GM10266 (cell line): Measurements from ENCODE around the gene HTR7.

Source experiments
- DNase-seq: peaks from one replicate; pipeline ENCODE4 v3.0.0; 2012; ENCODE audit errors: extremely low spot score
- TF ChIP-seq, protein P1 (sequence below): IDR thresholded peaks from 2 replicates; pipeline ENCODE4 v1.5.1; 2012; ENCODE audit warnings: mild to moderate bottlenecking, low read depth; ENCODE audit not compliant: control insufficient read depth, insufficient read depth; ENCODE audit errors: missing control alignments

HTR7 gene

DNA sequence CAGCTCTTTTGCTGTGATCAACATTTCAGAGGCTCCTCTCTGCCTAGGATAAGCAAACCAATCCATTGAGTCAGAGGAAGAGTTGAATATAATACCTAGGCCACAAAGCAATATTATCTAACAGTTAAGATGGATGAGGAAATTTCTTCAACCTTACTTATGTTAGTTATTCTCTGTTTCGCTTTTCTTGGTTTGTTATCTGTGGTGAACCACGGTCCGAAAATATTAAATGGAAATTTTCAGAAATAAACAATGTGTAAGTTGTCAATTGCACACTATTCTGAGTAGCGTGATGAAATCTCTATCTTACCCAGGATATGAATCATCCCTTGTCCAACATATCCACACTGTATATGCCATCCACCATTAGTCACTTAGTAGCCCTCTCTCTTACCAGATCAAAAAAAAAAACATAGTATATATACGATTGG, 1.5 kb upstream of the HTR7 start:
- DNase-seq = no peak
- TF ChIP-seq, protein P1, sequence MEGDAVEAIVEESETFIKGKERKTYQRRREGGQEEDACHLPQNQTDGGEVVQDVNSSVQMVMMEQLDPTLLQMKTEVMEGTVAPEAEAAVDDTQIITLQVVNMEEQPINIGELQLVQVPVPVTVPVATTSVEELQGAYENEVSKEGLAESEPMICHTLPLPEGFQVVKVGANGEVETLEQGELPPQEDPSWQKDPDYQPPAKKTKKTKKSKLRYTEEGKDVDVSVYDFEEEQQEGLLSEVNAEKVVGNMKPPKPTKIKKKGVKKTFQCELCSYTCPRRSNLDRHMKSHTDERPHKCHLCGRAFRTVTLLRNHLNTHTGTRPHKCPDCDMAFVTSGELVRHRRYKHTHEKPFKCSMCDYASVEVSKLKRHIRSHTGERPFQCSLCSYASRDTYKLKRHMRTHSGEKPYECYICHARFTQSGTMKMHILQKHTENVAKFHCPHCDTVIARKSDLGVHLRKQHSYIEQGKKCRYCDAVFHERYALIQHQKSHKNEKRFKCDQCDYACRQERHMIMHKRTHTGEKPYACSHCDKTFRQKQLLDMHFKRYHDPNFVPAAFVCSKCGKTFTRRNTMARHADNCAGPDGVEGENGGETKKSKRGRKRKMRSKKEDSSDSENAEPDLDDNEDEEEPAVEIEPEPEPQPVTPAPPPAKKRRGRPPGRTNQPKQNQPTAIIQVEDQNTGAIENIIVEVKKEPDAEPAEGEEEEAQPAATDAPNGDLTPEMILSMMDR = no peak

DNA sequence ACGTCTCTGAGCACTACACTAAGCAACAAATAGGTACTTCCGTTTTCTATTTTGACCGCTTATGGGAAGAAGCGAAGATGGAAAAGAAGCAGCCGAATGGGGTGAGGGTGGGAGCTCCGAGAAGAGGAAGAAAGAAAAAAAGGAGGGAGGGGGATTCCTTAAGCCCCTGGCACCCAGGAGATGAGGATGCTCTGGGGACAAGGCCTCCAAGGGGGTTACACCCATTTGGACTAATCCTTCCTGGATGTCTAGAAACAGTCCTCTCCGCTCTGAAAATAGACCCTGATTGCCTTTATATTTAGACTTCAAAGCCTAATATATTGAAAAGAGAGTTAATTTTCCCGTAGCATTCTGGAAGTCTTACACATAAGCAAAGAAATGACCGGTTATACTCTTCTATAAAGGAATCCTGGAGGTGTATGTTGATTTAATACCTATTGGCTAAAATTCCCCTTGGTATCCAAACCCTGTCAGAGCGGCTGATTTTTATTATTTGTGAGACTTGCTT, 676 bp upstream of the HTR7 start:
- TF ChIP-seq, protein P1 = no peak
- peak; percentile 21 for DNase-seq

DNA sequence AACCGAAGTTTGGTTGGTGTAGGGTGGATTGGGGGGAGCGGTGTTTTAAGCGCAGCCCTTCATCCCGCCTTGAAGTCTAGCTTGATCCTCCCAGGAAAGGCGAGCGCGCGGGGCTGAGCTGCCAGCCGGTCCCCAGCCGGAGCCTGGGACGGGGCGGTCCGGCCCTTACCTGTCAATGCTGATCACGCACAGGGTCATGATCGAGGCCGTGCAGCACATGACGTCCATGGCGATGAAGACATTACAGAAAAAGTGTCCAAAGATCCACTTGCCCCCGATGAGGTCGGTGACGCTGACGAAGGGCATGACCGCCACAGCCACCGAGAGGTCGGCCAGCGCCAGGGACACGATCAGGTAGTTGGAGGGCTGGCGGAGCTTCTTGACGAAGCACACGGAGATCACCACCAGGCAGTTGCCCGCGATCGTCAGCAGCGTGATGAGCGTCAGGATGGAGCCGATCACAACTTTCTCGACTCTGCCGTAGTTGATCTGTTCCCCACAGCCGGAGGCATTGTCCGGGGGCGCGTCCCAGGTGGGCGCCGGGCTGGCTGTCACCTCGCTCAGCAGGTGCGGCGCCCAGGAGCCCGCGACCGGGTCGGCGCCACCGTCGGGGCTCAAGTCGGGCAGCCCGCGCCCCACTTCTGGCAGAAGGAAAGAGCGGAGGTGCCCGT, 740 bp downstream of the HTR7 start:
- no peak for DNase-seq
- TF ChIP-seq, protein P1 = no peak

- no peak for DNase-seq
- TF ChIP-seq, protein P1 = no peak
These were observed 1.6 kb downstream of the HTR7 start for GRCh38 chr10:90856261-90856660.

DNA sequence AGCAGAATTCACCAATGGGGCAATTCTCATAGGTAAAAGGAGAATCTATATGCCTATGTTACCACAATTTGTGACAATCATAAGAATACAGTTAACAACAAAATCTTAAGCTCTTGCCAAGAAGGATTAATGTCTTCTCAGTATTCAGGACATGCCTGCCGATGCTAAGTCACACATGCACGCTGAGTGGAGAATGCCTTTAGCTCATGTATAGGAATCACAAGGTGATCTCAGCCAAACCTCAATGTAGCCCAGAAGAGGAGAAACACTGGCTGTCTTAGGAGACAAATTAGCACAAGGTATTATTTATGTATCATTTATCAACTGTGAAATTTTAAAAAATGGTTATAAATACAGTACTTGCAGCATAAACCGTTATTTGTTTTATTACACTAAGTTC, 2.7 kb downstream of the HTR7 start:
- DNase-seq = no peak
- TF ChIP-seq, protein P1 = no peak

DNA sequence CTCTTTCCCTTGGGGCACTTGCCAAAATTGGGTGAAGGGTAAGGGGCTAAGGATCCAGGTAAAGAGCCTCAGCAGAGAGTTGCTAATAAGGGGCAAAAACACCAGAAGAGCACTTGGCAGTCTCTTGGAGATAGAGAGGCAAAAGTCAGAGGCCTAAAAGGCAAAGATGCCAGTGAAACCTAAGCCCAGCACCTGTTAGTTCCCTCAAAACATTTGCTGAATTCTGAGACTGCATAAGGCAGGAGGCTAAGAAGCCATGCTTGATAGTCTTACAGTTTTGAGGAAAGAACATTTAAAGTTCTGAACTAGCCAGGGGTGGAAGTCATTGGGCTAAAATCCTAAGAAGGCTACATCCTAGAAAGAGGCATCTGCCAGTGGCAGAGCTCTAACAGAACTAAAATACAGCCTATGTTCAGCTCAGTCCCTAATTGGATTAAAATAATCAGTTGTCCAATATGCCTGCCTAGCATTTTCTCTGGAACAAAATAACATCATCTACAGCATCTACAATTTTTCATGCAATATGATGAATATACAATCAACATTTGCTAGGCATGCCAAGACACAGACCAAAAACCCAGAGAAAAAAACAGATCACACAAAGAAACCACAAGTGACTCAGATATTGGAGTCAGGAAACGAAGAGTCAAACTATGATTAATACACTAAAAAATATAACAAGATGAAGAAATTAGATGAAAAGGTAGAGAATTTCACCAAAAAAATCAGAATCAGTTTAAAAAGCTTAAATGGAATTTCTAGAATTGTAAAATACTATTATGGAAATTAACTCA, 7.7 kb downstream of the HTR7 start:
- no peak for DNase-seq
- TF ChIP-seq, protein P1 = no peak

- TF ChIP-seq, protein P1 = no peak
- no peak for DNase-seq
These were observed 10.4 kb downstream of the HTR7 start for GRCh38 chr10:90847436-90847835.
